ENCODE results near the gene C19orf18.

The C19orf18 gene

GRCh38 chr19:57947419-57948134 lies 26.8 kb downstream of the C19orf18 start, which contains the start of gene ZNF256:
ZNF256 (minus strand) TSS chr19:57947706; CDS start chr19:57947474, 232 bp downstream.
- peak; percentile 97 for DNase-seq (ENCODE audit: low spot score)

DNA sequence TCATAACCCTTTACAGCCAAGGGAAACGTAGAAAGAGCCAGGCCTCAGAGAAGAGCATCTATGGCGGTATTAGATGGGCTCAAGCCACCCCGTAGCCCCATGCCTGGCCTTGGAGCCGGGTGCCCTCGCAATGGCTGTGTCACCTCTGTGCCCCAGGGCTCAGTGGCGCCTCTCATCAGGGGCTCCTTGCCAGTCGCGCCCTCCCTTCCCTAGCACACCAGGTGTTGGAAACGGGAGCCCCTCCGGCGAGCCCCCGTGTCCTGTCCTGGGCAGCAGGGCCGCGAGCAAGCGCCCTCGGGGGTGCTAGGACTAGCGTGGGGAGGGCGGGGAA lies 27.3 kb downstream of the C19orf18 start:
- no peak for DNase-seq (ENCODE audit: low spot score)

DNA sequence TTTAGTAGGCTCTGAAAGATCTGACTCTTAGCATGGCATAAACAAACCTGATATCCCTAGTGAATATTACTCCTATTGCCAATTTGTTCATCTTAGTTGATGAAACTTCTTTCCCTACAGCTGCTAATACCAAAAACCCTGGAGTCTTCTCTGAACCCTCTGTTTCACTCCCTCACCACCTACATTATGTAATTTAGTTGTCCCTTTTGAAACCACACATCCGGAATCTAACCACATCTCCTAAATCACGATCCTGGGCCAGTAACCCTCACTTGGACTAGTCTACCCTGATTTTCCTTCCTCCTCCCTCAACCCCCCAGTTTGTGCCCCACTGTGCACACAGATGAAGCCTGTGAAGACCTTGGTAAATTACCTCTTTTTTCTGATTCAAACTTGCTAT lies 28.0 kb downstream of the C19orf18 start:
- DNase-seq (ENCODE audit: low spot score), result no peak

DNA sequence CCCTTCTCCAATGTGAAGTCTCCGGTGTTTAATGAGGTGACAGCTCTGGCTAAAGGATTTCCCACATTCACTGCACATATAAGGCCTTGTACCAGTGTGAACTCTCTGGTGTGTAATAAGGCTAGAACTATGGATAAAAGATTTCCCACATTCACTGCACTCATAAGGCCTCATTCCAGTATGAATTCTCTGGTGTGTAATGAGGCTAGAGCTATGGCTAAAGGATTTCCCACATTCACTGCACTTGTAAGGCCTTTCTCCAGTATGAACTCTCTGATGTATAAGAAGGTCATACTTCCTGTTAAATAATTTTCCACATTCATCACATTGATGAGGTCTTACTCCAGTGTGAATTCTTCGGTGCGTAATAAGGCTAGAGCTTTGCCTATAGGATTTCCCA lies 32.7 kb downstream of the C19orf18 start:
- DNase-seq (ENCODE audit: low spot score), result no peak

- no peak for DNase-seq (ENCODE audit: low spot score)
These were observed 38.6 kb downstream of the C19orf18 start for GRCh38 chr19:57935731-57936130.

- peak; percentile 82 for DNase-seq (ENCODE audit: low spot score)
These were observed 39.3 kb downstream of the C19orf18 start, which contains the start of gene ZNF418 for GRCh38 chr19:57934820-57935665. ZNF418 (minus strand) TSS chr19:57935402; CDS start chr19:57933822, 1,580 bp downstream.

DNA sequence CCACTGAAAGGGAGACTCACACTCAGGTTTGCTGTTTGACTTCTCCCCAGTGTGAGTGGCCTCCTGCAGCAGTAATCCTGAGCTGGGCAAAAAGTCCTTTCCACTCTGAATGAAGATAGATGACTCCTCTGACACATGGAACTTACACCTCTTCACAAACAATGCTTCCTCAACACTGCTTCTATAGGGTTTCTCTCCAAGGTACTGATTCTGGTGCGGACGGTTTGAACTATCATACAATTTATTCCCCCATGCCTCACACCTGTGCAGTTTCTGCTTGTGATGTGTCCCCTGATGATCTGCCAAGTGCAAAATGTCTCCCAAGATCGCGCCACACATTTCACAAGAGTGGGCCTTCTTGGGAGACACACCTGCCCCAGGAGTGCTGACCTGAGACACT lies 46.7 kb downstream of the C19orf18 start:
- DNase-seq (ENCODE audit: low spot score), result no peak

- peak; percentile 95 for DNase-seq (ENCODE audit: low spot score)
These were observed 58.0 kb downstream of the C19orf18 start, which contains the start of gene ZNF417 for GRCh38 chr19:57916168-57916995. ZNF417 (minus strand) TSS chr19:57916592; CDS start chr19:57916411, 181 bp downstream.

DNA sequence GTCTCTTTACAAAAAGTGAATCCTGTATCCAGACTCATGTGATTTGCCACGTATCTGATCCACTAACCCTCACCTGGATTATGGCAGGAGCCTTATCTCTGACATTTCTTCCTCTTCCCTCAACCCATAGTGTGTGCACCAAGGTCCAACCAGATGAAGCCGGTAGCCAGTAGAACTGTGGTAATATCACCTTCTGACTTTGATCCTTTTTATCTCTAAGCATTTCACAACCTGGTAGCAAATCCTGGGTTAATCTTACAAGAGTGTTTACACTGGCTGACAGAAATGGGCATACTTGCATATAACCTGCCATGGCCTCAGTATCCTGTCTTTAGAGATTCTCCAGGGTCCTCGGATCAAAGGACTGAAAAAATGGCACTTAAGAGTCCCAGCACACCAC lies 59.8 kb downstream of the C19orf18 start:
- DNase-seq (ENCODE audit: low spot score), result no peak

Measured in AG08395 (cell line).